ENCODE measurements around the gene DHH.
"Not testable (repeated sequence)": the region's sequence is repeated elsewhere in the genome, so short reads cannot be mapped to it uniquely, and the experiment has no call there.

Gene DHH

GRCh38 chr12:49068879-49069506 lies 25.6 kb downstream of the DHH start:
- no peak for FAIRE-seq

GRCh38 chr12:49066120-49066519 lies 28.5 kb downstream of the DHH start:
- FAIRE-seq: no peak

DNA sequence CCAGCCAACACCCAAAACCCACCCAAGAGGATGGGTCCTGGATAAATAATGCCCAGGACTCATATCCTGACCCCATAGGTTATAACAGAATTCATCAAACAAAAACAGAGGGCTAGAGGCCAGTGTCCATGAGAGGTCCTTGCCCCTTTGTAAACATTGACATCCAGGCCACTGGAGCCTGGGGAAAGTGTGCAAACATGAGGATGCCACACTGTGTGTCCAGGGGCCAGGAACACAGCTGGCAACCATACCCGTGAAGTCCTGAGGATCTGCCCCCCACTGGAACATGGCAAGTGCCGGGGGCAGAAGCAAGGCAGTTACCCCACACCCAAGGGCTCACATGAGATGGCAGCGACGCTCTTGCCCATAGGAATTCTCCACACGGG lies 29.8 kb downstream of the DHH start:
- FAIRE-seq: no peak

- FAIRE-seq: not testable (repeated sequence)
Measured at GRCh38 chr12:49061916-49062315, 32.7 kb downstream of the DHH start.

- FAIRE-seq: no peak
Measured at GRCh38 chr12:49061157-49061650, 33.4 kb downstream of the DHH start.

GRCh38 chr12:49060237-49061156 lies 34.1 kb downstream of the DHH start, which contains the start of gene KMT2D:
Gene KMT2D (minus strand): TSS chr12:49060794. CDS start chr12:49055324, 5,470 bp downstream.
- no peak for FAIRE-seq

- no peak for FAIRE-seq
Measured at GRCh38 chr12:49059299-49060171, 35.1 kb downstream of the DHH start.

DNA sequence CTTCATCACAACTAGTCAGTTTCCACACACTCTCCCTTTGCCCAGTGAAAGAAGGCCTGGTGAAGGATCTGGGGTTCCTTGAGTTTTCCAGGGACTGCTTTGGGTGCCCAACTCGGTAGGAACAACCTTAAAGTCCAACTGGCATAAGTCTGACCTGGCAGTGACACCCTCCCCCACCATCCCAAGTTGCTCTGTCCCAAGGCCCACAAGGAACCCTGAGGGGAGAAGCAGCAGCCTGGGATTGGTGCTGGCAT lies 35.6 kb downstream of the DHH start:
- FAIRE-seq: no peak

DNA sequence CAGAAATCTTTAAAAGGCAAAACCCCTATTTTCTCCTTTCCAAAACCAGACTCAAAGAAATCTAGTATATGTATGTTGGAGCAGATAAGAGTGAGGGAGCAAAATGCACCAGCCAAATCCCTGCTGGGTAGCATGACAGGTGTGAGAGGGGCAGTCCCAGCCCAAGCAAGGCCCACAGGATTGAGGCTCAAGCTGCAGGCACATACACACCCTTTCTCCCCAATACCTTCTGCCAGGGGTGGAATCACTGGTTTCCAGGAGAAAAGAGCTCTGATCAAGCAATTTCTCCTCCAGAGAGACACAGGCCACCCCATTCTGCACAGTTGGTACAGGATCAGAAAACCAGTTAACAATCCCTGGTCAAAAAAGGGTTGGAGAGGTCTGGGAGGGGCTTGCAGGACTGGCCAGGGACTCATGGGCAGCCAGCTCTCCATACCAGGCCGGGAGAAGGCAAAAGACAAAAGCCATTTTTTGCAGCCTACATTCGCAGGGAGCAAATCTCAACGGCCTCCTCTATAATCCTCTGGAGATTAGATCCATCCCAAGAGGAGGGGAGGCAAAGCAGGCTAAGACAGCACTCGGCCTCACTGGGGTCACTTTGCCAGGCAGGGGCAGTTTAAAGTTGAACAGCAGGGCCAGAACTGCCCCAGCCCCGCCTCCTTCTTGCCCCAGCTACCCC lies 36.1 kb downstream of the DHH start:
- FAIRE-seq: no peak

DNA sequence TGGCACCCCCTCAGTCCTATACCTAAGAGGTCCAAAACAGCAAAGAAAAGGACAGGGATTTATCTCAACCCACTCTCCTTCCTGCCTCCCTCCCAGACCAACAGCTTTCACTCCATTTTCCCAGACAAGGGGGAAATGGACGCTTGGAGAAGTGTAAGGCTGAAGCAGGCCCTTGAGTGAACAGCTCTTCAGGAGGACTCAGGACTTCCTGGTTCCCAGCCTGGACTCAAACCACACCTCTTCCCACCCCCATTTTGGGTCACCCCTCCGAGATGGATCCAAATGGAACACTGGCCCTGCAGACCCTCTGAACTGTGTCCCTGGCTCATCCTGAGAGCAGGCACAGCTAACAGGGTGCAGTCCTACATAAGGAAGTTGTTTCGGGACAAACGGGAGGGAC lies 36.7 kb downstream of the DHH start:
- FAIRE-seq: no peak

DNA sequence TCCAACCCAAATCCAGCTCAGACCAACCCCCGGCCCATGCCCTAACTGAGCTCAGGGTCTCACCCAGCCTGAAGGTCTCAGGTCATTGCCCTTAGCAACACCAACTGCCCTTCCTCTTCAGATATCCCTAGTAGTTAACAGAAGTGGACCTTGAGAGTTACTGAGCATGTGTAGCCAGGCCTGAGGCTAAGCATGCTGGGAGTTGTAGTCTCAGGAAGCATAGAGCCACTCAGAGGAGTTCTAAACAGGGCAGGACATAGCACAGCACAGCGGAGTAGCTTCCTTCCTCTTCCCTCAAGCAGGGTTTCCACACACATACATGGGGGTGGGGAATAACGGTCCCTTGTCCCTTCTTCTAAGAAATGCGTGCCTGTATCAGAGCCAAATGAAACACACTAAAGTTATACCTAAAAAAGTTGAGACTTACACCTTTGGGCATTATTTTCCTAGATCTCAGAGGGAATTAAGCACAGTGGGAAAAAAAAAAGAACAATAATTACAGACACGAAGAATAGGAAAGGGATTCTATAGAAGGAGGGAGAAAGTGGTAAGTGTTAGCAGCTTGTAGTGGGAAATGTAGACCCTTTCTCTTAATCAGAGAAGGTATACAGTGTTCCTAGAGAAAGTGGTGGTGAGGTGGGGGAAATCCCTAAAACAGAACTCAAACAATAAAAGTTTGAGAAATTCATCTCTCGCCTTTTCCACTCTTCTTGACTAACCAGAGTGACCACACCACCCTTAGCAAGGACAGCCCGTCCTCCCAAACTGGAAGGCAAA lies 38.4 kb downstream of the DHH start:
- FAIRE-seq: peak; percentile 58

DNA sequence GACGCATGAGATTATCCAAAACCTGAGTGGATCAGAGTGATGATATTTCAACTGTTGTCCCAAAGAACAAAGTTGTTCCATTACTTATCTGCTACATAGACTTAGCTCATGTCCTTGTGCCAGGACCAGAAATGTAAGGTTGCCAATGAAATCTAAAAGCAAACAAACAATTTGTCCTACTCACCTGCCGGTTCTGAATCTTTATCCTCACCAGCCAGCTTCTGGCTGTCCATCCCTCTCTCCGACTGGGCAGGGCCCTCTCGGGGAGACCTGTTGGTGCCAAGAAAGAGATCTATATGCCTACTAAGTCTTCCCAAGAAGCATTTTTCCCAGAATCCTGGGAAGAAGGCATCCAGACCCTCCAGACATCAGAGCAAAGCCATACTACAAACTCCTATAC lies 39.5 kb downstream of the DHH start:
- FAIRE-seq: no peak

GRCh38 chr12:49054524-49054923 lies 40.1 kb downstream of the DHH start:
- no peak for FAIRE-seq

GRCh38 chr12:49054096-49054495 lies 40.5 kb downstream of the DHH start:
- no peak for FAIRE-seq

GRCh38 chr12:49052451-49053208 lies 42.0 kb downstream of the DHH start:
- no peak for FAIRE-seq

DNA sequence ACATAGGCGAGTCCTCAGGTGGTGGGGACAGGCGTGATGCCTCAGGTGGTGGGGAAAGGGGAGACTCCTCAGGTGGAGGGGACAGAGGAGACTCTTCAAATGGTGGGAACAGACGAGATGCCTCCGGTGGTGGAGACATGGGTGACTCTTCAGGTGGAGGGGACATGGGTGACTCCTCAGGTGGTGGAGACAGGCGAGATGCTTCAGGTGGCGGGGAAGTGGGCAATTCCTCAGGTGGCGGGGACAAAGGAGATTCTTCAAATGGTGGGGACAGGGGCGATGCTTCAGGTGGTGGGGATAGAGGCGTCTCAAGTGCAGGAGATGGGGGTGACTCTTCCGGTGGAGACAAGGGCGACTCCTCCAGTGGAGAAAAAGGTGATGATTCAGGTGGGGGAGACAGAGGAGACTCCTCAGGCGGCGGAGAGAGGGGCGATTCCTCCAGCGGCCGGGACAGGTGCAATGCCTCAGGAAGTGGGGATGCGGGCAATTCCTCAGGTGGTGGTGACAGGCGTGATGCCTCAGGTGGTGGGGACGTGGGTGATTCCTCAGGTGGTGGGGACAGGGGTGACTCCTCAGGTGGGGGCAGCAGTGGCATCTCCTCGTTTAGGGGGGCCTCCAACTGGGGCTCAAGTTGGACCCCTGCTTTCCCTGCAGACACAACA lies 42.7 kb downstream of the DHH start:
- no peak for FAIRE-seq

DNA sequence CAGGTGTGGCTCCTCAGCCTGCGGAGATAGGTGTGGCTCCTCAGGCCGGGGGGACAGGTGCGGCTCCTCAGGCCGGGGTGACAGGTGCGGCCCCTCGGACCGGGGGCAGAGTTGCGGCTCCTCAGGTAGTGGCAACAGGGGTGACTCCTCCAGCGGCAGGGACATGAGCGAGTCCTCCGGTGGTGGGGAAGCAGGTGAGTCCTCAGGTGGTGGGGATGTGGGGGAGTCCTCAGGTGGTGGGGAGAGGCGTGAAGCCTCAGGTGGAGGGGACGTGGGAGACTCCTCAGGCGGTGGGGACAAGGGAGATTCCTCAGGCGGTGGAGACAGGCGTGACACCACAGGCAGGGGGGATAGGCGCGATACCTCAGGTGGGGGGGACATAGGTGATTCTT lies 43.2 kb downstream of the DHH start:
- FAIRE-seq: no peak

DNA sequence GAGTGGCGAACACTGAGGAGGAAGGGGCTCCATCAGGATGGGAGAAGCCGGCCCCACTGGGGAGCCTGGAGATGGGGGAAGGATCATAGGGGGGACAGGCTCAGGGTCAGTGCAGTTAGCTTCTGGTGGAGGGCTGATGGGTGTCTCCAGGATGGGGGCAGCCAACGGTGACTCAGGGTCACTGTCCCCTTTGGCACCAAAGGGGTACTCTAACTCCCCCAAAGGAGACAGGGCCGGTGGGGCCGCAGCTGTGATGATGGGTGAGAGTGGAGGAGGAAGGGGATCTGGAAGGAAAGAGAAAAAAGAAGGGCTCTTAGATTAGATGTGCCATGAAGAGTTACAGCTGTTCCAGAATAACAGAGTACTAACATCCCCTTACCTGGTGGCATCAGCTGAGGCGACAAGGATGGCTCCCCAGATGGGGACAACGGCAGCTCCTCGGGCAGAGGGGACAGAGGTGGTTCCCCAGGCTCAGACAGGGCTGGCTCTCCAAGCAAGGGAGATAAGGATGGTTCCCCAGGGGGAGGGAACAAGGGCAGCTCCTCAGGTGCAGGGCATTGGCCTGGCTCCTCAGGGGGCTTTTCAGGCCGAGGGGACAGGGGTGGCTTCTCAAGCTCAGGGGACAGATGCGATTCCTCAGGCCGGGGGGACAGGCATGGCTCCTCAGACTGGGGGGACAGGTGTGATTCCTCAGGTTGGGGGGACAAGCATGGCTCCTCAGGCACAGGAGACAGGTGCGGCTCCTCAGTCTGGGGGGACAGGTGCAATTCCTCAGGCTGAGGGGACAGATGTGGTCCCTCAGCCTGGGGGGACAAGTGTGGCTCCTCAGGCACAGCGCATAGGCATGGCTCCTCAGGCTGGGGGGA lies 43.9 kb downstream of the DHH start:
- no peak for FAIRE-seq

- FAIRE-seq: no peak
Measured at GRCh38 chr12:49049566-49050224, 44.9 kb downstream of the DHH start.
